GM21447 (cell line): ENCODE measurements around the gene RGS6.

ENCODE experiments used
- ATAC-seq: cut with Tn5 transposase; IDR thresholded peaks from one replicate; pipeline ENCODE4 v1.9.1; 2021; ENCODE audit not compliant: unreplicated experiment

Gene RGS6

GRCh38 chr14:72070458-72070857, 138.2 kb downstream of the RGS6 start:
- no peak for ATAC-seq

GRCh38 chr14:72075649-72076334, 143.6 kb downstream of the RGS6 start:
- no peak for ATAC-seq

- no peak for ATAC-seq
Measured at GRCh38 chr14:72081137-72081536, 148.9 kb downstream of the RGS6 start.

GRCh38 chr14:72084935-72085334, 152.7 kb downstream of the RGS6 start:
- ATAC-seq = no peak

- ATAC-seq = no peak
Measured at GRCh38 chr14:72089625-72090024, 157.4 kb downstream of the RGS6 start.

GRCh38 chr14:72094844-72095582, 162.8 kb downstream of the RGS6 start:
- no peak for ATAC-seq

GRCh38 chr14:72097173-72097783, 165.0 kb downstream of the RGS6 start:
- ATAC-seq = no peak

- ATAC-seq = no peak
Measured at GRCh38 chr14:72098210-72098609, 166.0 kb downstream of the RGS6 start.

GRCh38 chr14:72099566-72099965, 167.3 kb downstream of the RGS6 start:
- ATAC-seq = no peak

- no peak for ATAC-seq
Measured at GRCh38 chr14:72104011-72104613, 171.9 kb downstream of the RGS6 start.

- no peak for ATAC-seq
Measured at GRCh38 chr14:72111911-72112310, 179.7 kb downstream of the RGS6 start.

GRCh38 chr14:72118841-72119240, 186.6 kb downstream of the RGS6 start:
- ATAC-seq = no peak

- no peak for ATAC-seq
Measured at GRCh38 chr14:72120315-72120714, 188.1 kb downstream of the RGS6 start.

GRCh38 chr14:72123755-72124154, 191.5 kb downstream of the RGS6 start:
- ATAC-seq = no peak

- no peak for ATAC-seq
Measured at GRCh38 chr14:72124171-72124570, 191.9 kb downstream of the RGS6 start.

GRCh38 chr14:72126091-72126490, 193.9 kb downstream of the RGS6 start:
- no peak for ATAC-seq

- ATAC-seq = no peak
Measured at GRCh38 chr14:72126561-72126960, 194.3 kb downstream of the RGS6 start.

GRCh38 chr14:72128629-72129028, 196.4 kb downstream of the RGS6 start:
- ATAC-seq = no peak

GRCh38 chr14:72129291-72129690, 197.1 kb downstream of the RGS6 start:
- no peak for ATAC-seq

GRCh38 chr14:72141084-72141483, 208.9 kb downstream of the RGS6 start:
- ATAC-seq = no peak

- ATAC-seq = no peak
Measured at GRCh38 chr14:72142328-72142727, 210.1 kb downstream of the RGS6 start.

GRCh38 chr14:72146241-72146640, 214.0 kb downstream of the RGS6 start:
- no peak for ATAC-seq
